Tibial nerve (tissue), 4 donors: Measurements from ENCODE around the gene EGFR.
A peak's percentile ranks its signal among the peaks of the same experiment; 100 is the strongest.

Experiments
- EP300 ChIP-seq, 2 donors: sonication (generic); formaldehyde crosslinking; IDR thresholded peaks; one replicate each; pipeline ENCODE4 v1.6.1; 2017; ENCODE audit warnings: antibody characterized with exemption in 2 of 2, mild to moderate bottlenecking in 1 of 2
- POLR2A ChIP-seq, 2 donors: fragments of 450-650 bp; IDR thresholded peaks; one replicate each; pipeline ENCODE4 v1.6.1; 2017; ENCODE audit warnings: antibody characterized with exemption in 2 of 2, mild to moderate bottlenecking in 2 of 2, moderate library complexity in 2 of 2
- TF ChIP-seq, protein P1 (sequence below), 5 experiments: fragments of 200-600 bp in 3 of 5; fragments of 450-650 bp in 2 of 5; sonication (generic) in 3 of 5; IDR thresholded peaks; one replicate each; pipeline ENCODE4 v1.5.1; 2016 to 2019; ENCODE audit warnings: antibody characterized with exemption in 5 of 5, mild to moderate bottlenecking in 3 of 5, moderate library complexity in 2 of 5

DNA sequence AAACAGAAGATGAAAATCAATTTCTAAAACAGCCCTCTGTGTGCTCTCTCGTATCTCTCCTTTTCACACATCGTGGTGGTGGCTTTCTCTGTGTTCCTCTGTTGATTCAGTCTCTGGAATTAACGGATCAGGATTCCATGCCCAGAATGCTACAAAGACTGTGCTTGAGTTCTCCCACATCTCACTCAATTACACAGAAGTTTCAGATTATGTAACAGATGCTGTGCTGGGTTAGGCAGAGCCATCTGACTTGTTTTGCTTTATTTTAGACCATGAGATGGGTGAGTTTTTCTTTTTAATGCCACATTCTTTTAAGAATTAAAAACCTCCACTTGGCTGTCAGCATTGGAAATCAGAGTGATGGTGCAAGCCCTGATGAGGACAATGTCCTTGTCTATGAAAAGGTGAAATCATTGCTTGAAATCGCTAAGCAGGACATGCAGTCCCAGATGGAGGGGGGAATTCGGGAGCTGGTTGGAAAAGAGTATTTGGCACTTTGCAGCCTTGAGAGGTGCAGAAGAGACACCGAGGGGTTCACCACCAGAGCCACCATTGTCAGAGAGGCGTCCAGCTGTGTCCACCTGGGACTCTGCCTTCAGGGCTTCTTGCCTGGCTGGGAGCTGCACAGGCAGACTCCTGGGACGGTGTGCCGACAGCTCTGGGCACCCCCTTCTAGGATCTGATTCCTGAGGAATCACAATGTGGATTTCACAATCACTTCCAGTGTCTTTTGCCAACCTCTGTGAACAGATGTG, 80.4 kb downstream of the EGFR start:
- TF ChIP-seq, protein P1, sequence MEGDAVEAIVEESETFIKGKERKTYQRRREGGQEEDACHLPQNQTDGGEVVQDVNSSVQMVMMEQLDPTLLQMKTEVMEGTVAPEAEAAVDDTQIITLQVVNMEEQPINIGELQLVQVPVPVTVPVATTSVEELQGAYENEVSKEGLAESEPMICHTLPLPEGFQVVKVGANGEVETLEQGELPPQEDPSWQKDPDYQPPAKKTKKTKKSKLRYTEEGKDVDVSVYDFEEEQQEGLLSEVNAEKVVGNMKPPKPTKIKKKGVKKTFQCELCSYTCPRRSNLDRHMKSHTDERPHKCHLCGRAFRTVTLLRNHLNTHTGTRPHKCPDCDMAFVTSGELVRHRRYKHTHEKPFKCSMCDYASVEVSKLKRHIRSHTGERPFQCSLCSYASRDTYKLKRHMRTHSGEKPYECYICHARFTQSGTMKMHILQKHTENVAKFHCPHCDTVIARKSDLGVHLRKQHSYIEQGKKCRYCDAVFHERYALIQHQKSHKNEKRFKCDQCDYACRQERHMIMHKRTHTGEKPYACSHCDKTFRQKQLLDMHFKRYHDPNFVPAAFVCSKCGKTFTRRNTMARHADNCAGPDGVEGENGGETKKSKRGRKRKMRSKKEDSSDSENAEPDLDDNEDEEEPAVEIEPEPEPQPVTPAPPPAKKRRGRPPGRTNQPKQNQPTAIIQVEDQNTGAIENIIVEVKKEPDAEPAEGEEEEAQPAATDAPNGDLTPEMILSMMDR (IDR thresholded peaks at IDR 0.05), result no peak
- TF ChIP-seq POLR2A (IDR thresholded peaks at IDR 0.05), result no peak
- TF ChIP-seq EP300 (IDR thresholded peaks at IDR 0.05), result peak in 1 of 2 donors; percentile 81
